Fibroblast of the aortic adventitia (primary cell): ENCODE measurements around the gene CYLC2. TPM values are rescaled to one million over a fixed set of nuclear protein-coding genes. Genes with fewer than 3 reads are reported as not detected.

Source experiments
- DNase-seq: peaks from one replicate; pipeline ENCODE4 v3.0.0-alpha.2; 2010; ENCODE audit warnings: low read depth
- H3K4me3 ChIP-seq: 2 replicates; pipeline ENCODE4 v1.5.1; 2011; ENCODE audit warnings: low read depth, mild to moderate bottlenecking, control low read depth, low read length, moderate library complexity
- total RNA-seq: library from RNA; depleted of rRNA; stranded (reverse); fragments of >200 nt; gene quantifications from 2 replicates; pipeline ENCODE4 v1.2.3, GENCODE V29; 2012; ENCODE audit warnings: low replicate concordance
- TF ChIP-seq, protein P1 (sequence below): IDR thresholded peaks from 2 replicates; pipeline ENCODE4 v1.5.1; 2011; ENCODE audit warnings: mild to moderate bottlenecking, low read length, control low read depth, inconsistent platforms; ENCODE audit not compliant: insufficient read depth

The CYLC2 gene, protein sequence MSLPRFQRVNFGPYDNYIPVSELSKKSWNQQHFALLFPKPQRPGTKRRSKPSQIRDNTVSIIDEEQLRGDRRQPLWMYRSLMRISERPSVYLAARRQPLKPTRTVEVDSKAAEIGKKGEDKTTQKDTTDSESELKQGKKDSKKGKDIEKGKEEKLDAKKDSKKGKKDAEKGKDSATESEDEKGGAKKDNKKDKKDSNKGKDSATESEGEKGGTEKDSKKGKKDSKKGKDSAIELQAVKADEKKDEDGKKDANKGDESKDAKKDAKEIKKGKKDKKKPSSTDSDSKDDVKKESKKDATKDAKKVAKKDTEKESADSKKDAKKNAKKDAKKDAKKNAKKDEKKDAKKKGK
- total RNA-seq = not detected in 2 replicates

DNA sequence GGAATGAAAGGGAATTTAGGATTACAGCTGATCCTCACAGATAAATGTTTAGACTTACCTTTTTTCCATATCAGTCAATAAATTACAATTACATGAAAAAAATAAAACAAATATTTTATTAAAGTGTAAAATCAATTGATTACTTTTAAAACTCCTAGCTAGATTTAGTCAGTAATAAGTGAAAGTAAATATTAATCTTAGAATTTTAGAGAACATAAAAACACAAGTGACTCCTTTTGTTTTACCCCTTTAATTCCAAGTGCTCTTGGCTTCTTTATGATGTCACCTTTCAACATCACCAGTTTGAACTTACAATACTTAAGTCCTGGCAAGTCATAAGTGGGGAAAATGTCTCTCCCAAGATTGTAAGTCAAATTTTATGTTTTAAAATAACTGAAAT, at the start of gene CYLC2:
Gene CYLC2 (plus strand): TSS at position 301 of the 400 bp plus-strand sequence. CDS start 48 bp downstream, at position 349.
- no peak within 1 kb of the TSS for H3K4me3 ChIP-seq
- DNase-seq = no peak
- TF ChIP-seq, protein P1, sequence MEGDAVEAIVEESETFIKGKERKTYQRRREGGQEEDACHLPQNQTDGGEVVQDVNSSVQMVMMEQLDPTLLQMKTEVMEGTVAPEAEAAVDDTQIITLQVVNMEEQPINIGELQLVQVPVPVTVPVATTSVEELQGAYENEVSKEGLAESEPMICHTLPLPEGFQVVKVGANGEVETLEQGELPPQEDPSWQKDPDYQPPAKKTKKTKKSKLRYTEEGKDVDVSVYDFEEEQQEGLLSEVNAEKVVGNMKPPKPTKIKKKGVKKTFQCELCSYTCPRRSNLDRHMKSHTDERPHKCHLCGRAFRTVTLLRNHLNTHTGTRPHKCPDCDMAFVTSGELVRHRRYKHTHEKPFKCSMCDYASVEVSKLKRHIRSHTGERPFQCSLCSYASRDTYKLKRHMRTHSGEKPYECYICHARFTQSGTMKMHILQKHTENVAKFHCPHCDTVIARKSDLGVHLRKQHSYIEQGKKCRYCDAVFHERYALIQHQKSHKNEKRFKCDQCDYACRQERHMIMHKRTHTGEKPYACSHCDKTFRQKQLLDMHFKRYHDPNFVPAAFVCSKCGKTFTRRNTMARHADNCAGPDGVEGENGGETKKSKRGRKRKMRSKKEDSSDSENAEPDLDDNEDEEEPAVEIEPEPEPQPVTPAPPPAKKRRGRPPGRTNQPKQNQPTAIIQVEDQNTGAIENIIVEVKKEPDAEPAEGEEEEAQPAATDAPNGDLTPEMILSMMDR = no peak

DNA sequence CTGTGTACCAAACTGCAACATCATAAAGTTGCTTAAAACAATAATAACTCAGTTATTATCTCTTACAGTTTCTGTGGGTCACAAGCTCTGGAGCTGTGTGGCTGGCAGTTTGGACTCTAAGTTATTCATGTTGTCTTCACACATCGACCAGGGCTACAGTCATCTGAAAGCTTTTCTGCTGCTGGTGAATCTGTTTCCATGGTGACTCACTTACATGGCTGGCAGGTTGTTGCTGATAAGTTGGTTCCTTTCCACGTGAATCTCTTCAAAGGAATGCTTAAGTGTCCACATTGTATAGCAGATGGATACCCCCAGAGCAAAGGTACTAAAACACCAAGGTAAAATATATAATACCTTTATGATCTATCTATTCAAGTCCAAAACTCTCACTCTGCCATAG, 44.8 kb upstream of the CYLC2 start:
- TF ChIP-seq, protein P1 = no peak
- DNase-seq = no peak

DNA sequence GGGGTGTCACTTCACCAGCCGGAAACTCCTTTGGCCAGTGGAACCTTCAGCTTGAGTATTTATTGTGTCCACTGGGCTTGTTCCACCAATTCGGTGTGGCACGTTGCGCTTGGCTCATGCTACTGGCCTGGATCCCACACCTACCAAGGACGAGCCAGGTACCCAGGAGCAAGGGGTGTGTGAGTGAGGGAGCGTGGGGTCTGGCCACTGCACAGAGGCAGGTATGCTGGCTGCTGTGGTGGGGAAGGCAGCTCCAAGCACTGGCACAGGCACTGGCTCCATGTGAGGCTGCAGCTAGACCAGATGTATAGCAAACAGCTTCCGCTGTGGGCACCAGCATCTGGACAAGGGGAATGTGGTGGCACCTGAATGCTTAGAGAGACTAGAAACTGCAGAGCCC, 28.1 kb upstream of the CYLC2 start:
- no peak for DNase-seq
- TF ChIP-seq, protein P1 = no peak
- H3K4me3 ChIP-seq = no peak overlapping the region

More for the DNA sequence above, 44.8 kb upstream of the CYLC2 start:
- no peak overlapping the region for H3K4me3 ChIP-seq

DNA sequence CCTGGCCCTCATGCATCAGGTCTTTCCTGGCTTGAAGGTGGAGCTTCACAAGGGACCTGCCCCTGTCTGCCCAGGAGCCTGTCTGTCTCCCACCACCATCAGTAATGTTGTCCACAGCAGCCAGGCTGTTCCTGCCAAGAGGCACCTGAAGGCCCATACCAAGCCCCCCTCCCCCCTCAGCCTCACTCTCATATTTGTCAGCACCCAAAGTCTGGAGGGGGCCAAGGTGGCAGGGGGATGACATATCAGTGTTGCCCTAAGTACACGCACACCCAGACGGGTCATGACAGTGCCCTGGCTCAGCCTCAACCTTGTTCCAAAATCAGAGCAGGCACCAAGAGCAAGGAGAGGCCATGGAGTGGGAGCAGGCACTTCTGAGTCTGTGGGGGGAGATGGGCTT, 27.2 kb upstream of the CYLC2 start:
- H3K4me3 ChIP-seq = no peak overlapping the region
- TF ChIP-seq, protein P1 = no peak
- no peak for DNase-seq

DNA sequence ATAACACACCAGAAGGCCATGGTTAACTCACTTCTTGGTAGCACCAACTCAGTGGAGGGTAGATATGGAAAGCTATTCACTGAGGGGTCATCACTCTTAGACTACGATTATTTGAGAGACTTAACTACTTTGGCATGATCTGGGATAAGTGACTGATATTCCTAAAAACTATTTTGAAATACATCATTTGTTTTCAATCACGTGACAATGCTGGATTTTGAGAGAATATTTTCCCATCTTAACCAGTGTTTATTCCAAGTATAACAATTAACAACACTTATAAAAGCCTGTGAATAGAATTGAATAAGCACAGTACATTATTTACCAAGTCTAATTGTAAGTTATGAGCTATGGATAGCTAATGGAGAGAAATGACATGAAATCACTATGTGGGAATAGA, 22.4 kb upstream of the CYLC2 start:
- no peak overlapping the region for H3K4me3 ChIP-seq
- DNase-seq = no peak
- TF ChIP-seq, protein P1 = no peak

DNA sequence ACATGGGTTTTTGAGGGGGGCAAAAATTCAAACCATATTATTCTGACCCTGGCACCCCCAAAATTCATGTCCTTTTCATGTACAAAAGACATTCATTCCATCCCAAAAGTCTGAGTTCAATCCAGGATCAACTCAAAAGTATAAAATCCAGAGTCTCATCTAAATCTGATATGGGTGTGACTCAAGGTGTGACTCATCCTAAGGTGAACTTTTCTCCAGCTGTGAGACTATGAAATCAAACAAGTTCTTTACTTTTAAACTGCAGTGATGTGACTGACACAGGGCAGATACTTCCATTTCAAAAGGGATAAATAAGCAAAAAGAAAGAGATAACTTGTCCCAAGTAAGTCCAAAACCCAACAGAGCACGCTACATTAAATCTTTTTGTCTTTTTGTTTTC, 20.6 kb upstream of the CYLC2 start:
- no peak for DNase-seq
- TF ChIP-seq, protein P1 = no peak
- no peak overlapping the region for H3K4me3 ChIP-seq
